Activated CD8-positive, alpha-beta memory T cell treated with anti-CD3 and anti-CD28 coated beads, Interleukin-2, amount 50 U/mL, for 48 hours (primary cell): Measurements from ENCODE around the gene CNTNAP2.
"Not testable (repeated sequence)": the region's sequence is repeated elsewhere in the genome, so short reads cannot be mapped to it uniquely, and the experiment has no call there.

Experiments used
- DNase-seq: peaks from one replicate; pipeline ENCODE4 v3.0.0-alpha.2; 2020

The CNTNAP2 gene

DNA sequence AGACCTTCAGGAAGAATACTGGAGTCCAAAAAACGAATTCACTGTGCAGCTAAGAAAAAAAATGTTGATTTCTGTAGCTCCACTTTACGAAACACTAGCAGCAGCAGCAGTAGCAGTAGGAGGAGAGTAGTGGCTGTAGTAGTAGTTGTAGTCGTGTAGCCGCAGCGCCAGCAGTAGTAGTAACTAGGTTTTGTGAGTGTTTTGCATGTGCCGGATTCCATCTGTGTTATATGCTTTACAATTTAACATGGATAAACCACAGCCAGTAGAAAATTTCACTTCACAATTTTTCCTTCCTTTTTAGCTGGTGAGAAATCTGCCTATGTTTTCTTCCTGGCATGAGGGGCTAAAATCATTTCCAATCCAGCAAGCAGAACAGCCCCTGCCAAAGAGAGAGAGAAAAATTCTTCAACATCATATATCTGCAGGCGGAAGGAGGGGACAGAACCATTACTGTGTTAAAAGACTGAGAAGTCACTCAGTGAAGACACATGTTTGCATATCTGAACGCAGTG is 2325.6 kb downstream of the CNTNAP2 start:
- DNase-seq = no peak

DNA sequence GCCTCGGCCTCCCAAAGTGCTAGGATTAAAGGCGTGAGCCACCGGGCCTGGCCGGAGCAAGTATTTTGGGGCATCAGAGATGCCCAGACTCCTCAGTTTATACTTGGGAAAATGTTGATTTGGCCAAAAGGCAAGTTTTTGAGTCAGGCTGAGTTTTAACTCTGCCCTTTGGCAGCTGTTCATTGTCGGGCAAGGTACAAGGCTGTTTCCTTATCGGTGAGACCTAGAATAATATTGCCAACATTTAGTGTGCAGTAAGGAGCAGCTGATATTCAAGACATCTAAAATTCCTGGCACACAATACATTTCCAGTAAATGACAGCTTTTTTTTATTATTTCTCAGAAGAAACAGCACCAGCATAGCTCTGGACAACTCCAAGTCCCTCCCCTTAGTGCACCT is 2326.3 kb downstream of the CNTNAP2 start:
- no peak for DNase-seq

DNA sequence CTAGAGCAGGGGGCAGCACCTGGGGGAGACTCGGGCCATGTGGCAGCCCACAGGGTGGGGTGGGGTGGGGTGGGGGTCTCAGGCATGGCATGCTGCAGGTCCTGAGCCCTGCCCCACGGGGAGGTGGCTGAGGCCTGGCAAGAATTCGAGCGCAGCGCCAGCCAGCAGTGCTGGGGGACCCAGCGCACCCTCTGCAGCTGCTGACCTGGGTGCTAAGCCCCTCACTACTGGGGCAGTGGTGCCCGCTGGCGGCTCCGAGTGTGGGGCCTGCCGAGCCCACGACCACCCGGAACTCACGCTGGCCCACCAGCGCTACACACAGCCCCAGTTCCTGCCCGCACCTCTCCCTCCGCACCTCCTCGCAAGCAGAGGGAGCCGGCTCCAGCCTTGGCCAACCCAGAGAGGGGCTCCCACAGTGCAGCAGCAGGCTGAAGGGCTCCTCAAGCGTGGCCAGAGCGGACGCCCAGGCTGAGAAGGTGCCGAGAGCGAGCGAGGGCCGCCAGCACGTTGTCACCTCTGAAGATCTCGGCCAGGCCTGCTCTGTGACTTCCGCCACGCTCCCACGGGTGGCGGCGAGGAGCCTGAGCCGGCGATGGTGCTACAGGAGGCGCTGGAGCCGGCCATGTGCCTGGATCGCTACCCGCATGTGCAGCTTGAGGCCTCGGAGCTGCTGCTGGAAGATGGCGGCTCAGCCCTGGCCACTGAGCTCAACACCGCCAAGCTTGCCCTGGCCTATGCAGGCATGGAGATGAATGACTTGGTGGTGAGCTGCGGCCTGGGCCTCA is 2328.9 kb downstream of the CNTNAP2 start:
- DNase-seq = no peak

DNA sequence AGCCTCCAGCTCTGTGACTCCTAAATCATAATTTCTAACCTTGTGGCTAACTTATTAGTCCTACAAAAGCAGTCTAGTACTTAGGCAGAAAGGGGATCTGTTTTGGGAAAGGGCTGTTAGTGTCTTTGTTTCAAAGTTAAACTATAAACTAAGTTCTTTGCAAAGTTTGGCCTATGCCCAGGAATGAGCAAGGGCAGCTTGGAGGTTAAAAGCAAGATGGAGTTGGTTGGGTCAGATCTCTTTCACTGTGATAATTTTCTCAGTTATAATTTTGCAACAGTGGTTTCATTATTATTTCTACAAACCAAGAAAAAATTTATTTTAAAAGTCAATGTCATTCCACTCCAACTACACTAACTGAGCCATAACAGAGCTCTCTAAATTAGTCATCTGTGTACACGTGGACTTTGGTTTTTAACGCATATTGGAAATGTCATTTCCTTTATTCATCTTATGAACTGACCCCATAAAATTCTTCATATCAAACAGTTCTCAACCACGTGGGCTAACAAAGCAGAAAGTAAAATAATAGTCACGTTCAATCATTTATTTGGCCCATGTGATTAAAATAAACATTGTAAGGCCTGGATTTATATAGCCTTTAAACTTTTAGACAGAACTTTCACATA is 2330.7 kb downstream of the CNTNAP2 start:
- DNase-seq = no peak

DNA sequence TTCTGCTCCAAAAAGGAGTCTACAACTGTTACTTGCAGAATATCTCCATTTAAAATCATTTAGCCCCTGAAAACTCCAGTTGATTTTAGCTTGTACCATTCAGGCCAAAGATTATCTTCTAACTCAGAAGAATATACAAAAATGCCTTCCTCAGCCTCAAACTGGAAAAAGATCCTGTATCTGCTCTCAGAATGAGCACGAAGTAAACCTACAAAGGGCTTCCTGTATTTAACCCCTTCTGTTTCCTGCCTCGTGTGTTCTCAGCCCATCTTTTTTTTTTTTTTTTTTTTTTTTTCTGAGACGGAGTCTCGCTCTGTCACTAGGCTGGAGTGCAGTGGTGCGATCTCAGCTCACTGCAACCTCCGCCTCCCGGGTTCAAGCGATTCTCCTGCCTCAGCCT is 2334.9 kb downstream of the CNTNAP2 start:
- not testable (repeated sequence) for DNase-seq

DNA sequence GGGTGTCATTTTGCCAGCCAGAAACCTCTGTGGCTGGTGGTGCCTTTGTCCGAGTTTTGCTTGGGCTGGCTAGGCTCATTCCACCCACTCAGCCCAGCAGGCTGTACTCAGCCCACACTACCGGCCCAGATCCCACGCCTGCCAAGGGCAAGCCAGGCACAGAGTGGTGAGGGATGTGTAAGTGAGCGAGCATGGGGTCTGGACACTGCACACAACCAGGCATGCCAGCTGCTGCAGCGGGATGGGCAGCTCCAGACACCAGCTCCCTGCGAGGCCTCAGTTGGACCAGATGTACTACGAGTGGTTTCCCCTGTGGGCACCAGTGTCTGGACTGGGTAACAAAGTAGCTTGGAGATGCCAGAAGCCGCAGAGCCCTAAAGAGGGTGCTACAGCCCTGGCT is 2339.8 kb downstream of the CNTNAP2 start:
- DNase-seq = no peak

DNA sequence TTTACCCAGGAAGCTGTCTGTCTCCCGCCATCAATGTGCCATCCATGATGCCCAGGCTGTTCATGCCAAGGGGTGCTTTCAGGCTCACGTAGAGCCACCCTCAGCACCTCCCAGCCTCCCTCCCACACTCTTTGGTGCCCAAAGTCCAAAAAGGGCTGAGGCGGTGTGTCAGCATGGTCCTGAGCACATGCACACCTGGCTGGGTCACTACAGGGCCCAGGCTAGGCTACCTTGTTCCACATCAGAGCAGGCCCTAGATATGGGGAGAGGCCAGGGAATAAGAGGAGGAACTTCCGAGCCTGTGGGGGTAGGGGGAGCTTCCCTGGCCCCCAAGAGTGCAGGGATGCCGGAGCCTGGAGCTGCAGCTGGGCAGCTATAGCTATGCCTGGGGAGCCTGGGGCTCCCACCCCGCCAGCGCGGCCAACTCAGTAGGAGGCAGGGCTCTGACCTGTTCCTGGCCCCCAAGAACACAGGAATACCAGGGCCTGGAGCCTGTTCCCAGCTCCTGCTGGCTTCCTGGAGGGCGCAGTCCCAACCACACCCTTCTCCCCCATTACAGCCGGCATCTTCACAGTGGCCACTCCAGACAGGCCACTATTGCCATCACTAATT is 2340.8 kb downstream of the CNTNAP2 start:
- DNase-seq = no peak

DNA sequence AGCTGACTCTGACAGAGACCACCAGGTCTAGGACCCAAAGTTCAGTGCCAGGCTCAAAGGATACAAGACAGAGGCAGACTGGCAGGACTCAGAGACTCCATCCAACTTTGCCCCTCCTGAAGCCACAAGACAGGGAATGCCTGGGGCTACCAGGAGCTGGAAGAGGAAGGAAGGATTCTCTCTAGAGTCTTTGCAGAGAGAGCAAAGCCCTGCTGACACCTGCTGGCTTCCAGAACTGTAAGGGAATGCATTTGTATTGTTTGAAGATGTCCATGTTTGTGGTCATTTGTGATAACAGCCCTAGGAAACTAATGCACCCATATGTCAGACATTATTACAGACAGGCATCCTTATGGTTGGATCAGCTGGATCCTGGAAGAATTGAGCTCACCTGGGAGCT is 2341.7 kb downstream of the CNTNAP2 start:
- DNase-seq = no peak

DNA sequence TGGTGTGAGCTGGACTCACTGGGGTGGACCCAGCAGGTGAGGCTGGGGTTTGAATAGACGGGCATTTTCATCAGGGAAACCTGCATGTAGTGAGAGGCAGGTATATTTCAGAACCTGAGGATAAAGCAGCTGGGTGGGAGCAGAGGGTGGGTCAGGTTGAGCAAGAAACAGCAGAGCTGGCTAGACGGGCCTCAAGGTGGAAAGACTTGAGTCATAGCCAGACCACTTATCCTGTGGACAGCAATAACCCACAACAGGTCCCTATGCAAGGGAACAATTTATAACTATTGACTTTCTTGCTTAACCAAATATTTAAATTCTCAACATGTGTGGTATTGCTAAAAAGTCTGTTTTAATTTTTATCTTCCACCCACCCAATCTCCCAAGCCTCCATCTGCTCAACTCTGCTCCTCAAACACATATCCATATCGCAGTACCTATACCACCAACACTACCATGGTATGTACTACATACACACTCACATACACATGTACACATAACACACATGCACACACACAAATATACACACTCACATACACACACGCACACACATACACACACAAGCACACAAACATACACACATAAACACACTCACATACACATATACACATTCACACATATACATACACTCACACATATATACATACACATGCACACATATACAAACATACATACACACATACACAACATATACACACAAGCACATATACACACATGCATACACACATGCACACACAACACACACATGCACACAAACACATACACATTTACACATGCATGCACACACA is 2345.0 kb downstream of the CNTNAP2 start:
- DNase-seq = no peak

DNA sequence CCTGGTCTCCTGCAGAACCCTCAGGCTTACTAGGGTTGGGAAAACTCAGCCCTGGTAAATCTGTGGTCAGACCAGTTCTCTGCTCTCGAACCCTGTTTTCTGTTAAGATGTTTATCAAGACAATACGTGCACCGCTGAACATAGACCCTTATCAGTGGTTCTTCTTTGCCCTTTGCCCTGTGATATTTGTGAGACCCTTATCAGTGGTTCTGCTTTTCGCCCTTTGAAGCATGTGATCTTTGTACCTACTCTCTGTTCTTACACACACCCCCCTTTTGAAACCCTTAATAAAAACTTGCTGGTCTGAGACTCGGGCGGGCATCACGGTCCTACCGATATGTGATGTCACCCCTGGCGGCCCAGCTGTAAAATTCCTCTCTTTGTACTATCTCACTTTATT is 2346.2 kb downstream of the CNTNAP2 start:
- DNase-seq = not testable (repeated sequence)

DNA sequence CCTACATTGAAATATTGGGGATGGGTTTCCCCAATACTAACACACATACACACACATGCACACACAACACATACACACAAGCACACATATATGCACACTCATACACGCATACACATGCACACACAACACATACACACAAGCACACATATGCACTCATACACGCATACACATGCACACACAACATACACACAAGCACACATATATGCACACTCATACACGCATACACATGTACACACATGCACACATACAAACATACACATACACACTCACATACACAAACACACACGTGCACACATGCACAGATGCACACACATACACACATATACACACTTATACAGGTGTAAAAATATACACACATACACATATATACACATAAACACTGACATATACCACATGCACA is 2346.6 kb downstream of the CNTNAP2 start:
- DNase-seq = no peak

DNA sequence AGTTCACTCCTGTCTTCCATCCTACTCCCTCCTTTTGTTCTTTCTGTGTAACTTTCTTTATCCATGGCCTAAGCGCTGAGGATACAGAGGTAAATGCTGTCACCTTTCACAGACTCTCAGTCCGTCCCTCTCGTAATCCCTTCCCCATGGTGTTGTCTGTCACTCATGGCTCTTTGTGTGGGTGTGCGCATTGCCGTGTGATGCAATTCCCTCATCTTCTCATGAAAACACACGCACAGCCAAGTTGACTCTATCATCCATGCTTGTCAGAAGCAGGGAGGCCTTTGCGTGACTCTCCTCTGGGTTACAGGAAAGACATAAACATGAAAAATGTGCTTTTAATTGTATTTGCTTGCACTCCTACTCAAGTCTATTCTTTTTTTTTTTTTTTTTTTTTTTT is 2348.3 kb downstream of the CNTNAP2 start:
- no peak for DNase-seq

DNA sequence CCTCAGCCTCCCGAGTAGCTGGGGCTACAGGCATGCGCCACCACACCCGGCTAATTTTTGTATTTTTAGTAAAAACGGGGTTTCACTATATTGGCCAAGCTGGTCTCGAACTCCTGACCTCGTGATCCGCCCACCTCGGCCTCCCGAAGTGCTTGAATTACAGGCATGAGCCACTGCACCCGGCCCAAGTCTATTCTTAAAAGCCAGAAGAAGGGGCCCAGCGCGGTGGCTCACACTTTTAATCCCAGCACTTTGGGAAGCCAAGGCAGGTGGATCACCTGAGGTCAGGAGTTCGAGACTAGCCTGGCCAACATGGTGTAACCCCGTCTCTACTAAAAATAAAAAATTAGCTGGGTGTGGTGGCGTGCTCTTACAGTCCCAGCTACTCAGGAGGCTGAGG is 2348.8 kb downstream of the CNTNAP2 start:
- DNase-seq = not testable (repeated sequence)

DNA sequence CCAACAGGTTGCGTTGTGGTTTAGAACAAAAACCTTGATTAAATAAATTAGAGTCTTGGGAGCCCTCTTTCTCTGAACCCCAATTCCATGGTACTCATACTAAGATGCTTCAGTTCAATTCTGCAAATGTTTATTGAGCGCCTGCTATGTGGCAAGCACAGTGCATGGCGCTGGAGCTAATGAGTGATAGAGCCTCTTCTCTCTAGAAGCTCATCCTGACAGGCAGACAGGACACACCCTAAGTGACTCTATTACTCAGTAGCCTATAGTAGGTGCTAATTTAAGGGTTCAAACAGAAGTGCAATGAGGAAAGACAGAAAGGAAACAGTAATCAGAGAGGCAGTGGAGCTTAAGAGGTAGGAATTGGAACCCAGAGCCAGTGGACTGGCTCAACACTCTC is 2349.5 kb downstream of the CNTNAP2 start:
- DNase-seq = no peak

DNA sequence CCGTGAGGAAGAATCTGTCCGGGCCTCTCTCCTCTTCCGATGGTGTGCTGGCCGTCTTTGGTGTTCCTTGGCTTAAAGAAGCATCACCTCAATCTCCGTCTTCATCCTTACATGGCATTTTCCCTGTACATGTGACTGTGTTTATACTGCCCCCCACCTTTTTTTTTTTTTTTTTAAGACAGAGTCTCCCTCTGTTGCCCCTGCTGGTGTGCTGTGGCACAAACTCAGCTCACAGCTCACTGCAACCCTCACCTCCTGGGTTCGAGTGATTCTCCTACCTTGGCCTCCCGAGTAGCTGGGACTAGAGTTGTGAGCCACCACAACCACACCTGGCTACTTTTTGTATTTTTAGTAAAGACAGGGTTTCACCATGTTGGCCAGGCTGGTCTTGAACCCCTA is 2352.1 kb downstream of the CNTNAP2 start:
- no peak for DNase-seq
